GM12892 (cell line): ENCODE data around the gene TESMIN.

Source experiments
- POLR2A ChIP-seq: IDR thresholded peaks from 2 replicates; pipeline ENCODE4 v1.6.1; 2011; ENCODE audit warnings: low read depth, low read length, control low read depth
- TAF1 ChIP-seq: IDR thresholded peaks from 2 replicates; pipeline ENCODE4 v1.6.1; 2011; ENCODE audit warnings: low read depth, mild to moderate bottlenecking, control low read depth, low read length, borderline replicate concordance

- TF ChIP-seq POLR2A, result no peak
- no peak for TF ChIP-seq TAF1
These were observed 65.5 kb downstream of the TESMIN start for GRCh38 chr11:68685656-68686380.
